K562 (cell line): ENCODE measurements around the gene CTSL. TPM values are rescaled to one million over a fixed set of nuclear protein-coding genes. Genes with fewer than 3 reads are reported as not detected.

Experiments used
- BDP1 ChIP-seq: IDR thresholded peaks from 3 replicates; pipeline ENCODE4 v1.6.1; 2011; ENCODE audit not compliant: insufficient read length, insufficient read depth
- CBX1 ChIP-seq: sonication (generic); IDR thresholded peaks from 2 replicates; pipeline ENCODE4 v1.6.1; 2016; ENCODE audit warnings: antibody characterized with exemption, low read depth, mild to moderate bottlenecking
- CHD4 ChIP-seq: fragments of 200-600 bp; sonication (generic); IDR thresholded peaks from 3 replicates; pipeline ENCODE4 v1.6.1; 2012; ENCODE audit warnings: low read depth, mild to moderate bottlenecking, mixed read lengths, low read length, inconsistent platforms; ENCODE audit not compliant: insufficient read depth, insufficient replicate concordance, poor library complexity, severe bottlenecking
- EP300 ChIP-seq: IDR thresholded peaks from 2 replicates; pipeline ENCODE4 v1.6.1; 2012; ENCODE audit warnings: low read length, improper control_type of control experiment
- HNRNPUL1 ChIP-seq: fragments of 200-400 bp; formaldehyde crosslinking; IDR thresholded peaks from 2 replicates; pipeline ENCODE4 v1.6.1; 2017; ENCODE audit warnings: low read length
- JUN ChIP-seq, 2 experiments: sonication (generic) in 1 of 2; formaldehyde crosslinking in 1 of 2; IDR thresholded peaks; 2 replicates each; pipeline versions ENCODE4 v1.6.1 to v1.8.0; 2012 to 2022; ENCODE audit warnings: borderline replicate concordance in 2 of 2, mild to moderate bottlenecking in 2 of 2, improper control_type of control experiment in 1 of 2, low read depth in 1 of 2, low read length in 1 of 2, missing genetic modification reagents in 1 of 2
- MAFG ChIP-seq: fragments of 450-650 bp; conservative IDR thresholded peaks from 2 replicates; pipeline ENCODE4 v1.6.1; 2016; ENCODE audit warnings: missing genetic modification characterization, missing compliant biosample characterization
- MEF2D ChIP-seq: conservative IDR thresholded peaks from 2 replicates; pipeline ENCODE4 v1.6.1; 2016; ENCODE audit warnings: low read depth, missing genetic modification characterization, missing compliant biosample characterization
- NR4A1 ChIP-seq, 2 experiments: fragments of 250-450 bp in 1 of 2; fragments of 450-650 bp in 1 of 2; sonication (Bioruptor Pico) in 1 of 2; IDR thresholded peaks; 2 replicates each; pipeline versions ENCODE4 v1.4.0 to v1.6.1; 2016 to 2020; ENCODE audit warnings: mild to moderate bottlenecking in 2 of 2, missing compliant biosample characterization in 1 of 2, missing genetic modification characterization in 1 of 2, moderate library complexity in 1 of 2
- PTRF ChIP-seq: fragments of 450-650 bp; IDR thresholded peaks from 2 replicates; pipeline ENCODE4 v1.6.1; 2016; ENCODE audit warnings: mild to moderate bottlenecking, missing genetic modification characterization, missing compliant biosample characterization
- SMC3 ChIP-seq: conservative IDR thresholded peaks from 2 replicates; pipeline ENCODE4 v1.6.1; 2011; ENCODE audit warnings: low read depth, low read length, improper control_type of control experiment; ENCODE audit not compliant: insufficient read depth
- TAF9B ChIP-seq: fragments of 450-650 bp; IDR thresholded peaks from 2 replicates; pipeline ENCODE4 v1.6.1; 2018; ENCODE audit warnings: mild to moderate bottlenecking; ENCODE audit not compliant: partially characterized antibody
- TCF7 ChIP-seq: sonication (generic); IDR thresholded peaks from 2 replicates; pipeline ENCODE4 v1.6.1; 2016; ENCODE audit warnings: antibody characterized with exemption, borderline replicate concordance
- TGIF2 ChIP-seq: sonication (generic); formaldehyde crosslinking; IDR thresholded peaks from 2 replicates; pipeline ENCODE4 v1.8.1; 2022; ENCODE audit warnings: mild to moderate bottlenecking, missing genetic modification reagents, moderate library complexity
- XRCC5 ChIP-seq: fragments of 200-400 bp; formaldehyde crosslinking; IDR thresholded peaks from 2 replicates; pipeline ENCODE4 v1.6.1; 2017; ENCODE audit warnings: low read depth, mild to moderate bottlenecking, low read length
- ZNF12 ChIP-seq: sonication (generic); formaldehyde crosslinking; IDR thresholded peaks from 2 replicates; pipeline ENCODE4 v1.4.0; 2020; ENCODE audit warnings: mild to moderate bottlenecking, missing genetic modification reagents
- polyA plus RNA-seq, 8 experiments: library from polyadenylated mRNA; depleted of rRNA in 4 of 8; stranded (reverse) in 5 of 8; unstranded in 3 of 8; fragments of >200 nt; fragmentation: Nextera tagmentation in 2 of 8; fragmentation: Illumina TruSeq in 1 of 8; extraction: Ambion mirVana in 2 of 8; extraction: Trizol in 1 of 8; gene quantifications; 2 replicates each; pipeline versions ENCODE4 v1.2.1 to v1.2.3, GENCODE V29; 2011 to 2014; ENCODE audit warnings: inconsistent platforms in 1 of 8, missing spikeins in 1 of 8
- total RNA-seq, 7 experiments: library from RNA; depleted of rRNA in 6 of 7; stranded (reverse); fragments of >200 nt in 6 of 7; fragmentation: Illumina TruSeq in 2 of 7; extraction: Trizol in 2 of 7; gene quantifications; 2 replicates each; pipeline versions ENCODE4 v1.2.1 to v1.2.3, GENCODE V29; 2011 to 2021; ENCODE audit warnings: low replicate concordance in 1 of 7
- TF ChIP-seq, protein P1 (sequence below), 3 experiments: IDR thresholded peaks in 2 of 3; conservative IDR thresholded peaks in 1 of 3; 2 replicates each; pipeline ENCODE4 v1.5.1; 2011 to 2012; ENCODE audit warnings: low read length in 3 of 3, mild to moderate bottlenecking in 3 of 3, control low read depth in 2 of 3, improper control_type of control experiment in 1 of 3, inconsistent platforms in 1 of 3, low read depth in 1 of 3, mixed read lengths in 1 of 3, moderate library complexity in 1 of 3; ENCODE audit not compliant: insufficient read depth in 2 of 3
- TF ChIP-seq, protein P2 (sequence below): IDR thresholded peaks from 2 replicates; pipeline ENCODE4 v1.6.1; 2016; ENCODE audit warnings: missing genetic modification characterization, missing compliant biosample characterization
- TF ChIP-seq, protein P3 (sequence below): sonication (generic); formaldehyde crosslinking; IDR thresholded peaks from 2 replicates; pipeline ENCODE4 v1.8.0; 2023; ENCODE audit warnings: mild to moderate bottlenecking, missing genetic modification reagents
- TF ChIP-seq, protein P4 (sequence below): IDR thresholded peaks from 3 replicates; pipeline ENCODE4 v1.6.1; 2011; ENCODE audit warnings: borderline replicate concordance, mild to moderate bottlenecking; ENCODE audit not compliant: insufficient read length, insufficient read depth
- TF ChIP-seq, protein P5 (sequence below): fragments of 450-650 bp; formaldehyde crosslinking; IDR thresholded peaks from 2 replicates; pipeline ENCODE4 v1.4.0; 2020; ENCODE audit warnings: mild to moderate bottlenecking, moderate library complexity

Gene CTSL
- total and polyA plus RNA-seq, 9 of the 15 experiments (the other 6 are each of a cell fraction or from before 2014, with no cell fraction given) = 55.9 to 165 (median 93.7) TPM

DNA sequence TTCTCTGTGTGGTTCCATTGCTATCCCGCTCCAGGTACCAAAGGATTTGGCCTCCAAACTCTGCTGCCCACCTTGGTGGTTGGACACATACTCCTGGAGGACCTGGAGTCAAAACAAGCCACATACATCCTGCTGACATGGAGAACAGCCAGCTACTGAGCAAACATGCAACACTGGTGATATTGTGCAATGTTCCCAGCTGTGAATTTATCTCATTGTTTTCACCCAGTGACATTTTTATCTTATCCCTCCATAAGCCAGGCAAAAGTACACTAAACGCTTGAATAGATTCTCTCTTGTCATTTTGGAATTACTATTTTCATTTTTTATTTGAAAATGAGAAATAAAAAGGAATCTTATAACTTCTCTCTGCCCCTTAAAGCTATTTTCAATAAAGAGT lies 11.1 kb upstream of the CTSL start (continued):
- TF ChIP-seq TCF7 = no peak
- no peak; the same call in 1 of the 2 replicates for TF ChIP-seq MAFG (tag)
- TF ChIP-seq TAF9B = peak; percentile 80
- TF ChIP-seq, protein P1, sequence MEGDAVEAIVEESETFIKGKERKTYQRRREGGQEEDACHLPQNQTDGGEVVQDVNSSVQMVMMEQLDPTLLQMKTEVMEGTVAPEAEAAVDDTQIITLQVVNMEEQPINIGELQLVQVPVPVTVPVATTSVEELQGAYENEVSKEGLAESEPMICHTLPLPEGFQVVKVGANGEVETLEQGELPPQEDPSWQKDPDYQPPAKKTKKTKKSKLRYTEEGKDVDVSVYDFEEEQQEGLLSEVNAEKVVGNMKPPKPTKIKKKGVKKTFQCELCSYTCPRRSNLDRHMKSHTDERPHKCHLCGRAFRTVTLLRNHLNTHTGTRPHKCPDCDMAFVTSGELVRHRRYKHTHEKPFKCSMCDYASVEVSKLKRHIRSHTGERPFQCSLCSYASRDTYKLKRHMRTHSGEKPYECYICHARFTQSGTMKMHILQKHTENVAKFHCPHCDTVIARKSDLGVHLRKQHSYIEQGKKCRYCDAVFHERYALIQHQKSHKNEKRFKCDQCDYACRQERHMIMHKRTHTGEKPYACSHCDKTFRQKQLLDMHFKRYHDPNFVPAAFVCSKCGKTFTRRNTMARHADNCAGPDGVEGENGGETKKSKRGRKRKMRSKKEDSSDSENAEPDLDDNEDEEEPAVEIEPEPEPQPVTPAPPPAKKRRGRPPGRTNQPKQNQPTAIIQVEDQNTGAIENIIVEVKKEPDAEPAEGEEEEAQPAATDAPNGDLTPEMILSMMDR (IDR thresholded peaks at IDR 0.05 in 2 of 3, conservative IDR thresholded peaks at IDR 0.05 in 1 of 3; ENCODE audit: insufficient read depth in 2 of 3, low read depth in 1 of 3, low read length in 3 of 3) = no peak
- TF ChIP-seq EP300 = peak; percentile 90
- no peak for TF ChIP-seq TGIF2
- TF ChIP-seq JUN (IDR thresholded peaks at IDR 0.05; ENCODE audit: borderline replicate concordance, low read depth, low read length) = no peak
- TF ChIP-seq JUN (CRISPR knock-in tag; IDR thresholded peaks at IDR 0.05; ENCODE audit: borderline replicate concordance) = no peak
- TF ChIP-seq MEF2D (tag) = no peak
- no peak for TF ChIP-seq SMC3
- TF ChIP-seq BDP1 = no peak
- TF ChIP-seq, protein P2, sequence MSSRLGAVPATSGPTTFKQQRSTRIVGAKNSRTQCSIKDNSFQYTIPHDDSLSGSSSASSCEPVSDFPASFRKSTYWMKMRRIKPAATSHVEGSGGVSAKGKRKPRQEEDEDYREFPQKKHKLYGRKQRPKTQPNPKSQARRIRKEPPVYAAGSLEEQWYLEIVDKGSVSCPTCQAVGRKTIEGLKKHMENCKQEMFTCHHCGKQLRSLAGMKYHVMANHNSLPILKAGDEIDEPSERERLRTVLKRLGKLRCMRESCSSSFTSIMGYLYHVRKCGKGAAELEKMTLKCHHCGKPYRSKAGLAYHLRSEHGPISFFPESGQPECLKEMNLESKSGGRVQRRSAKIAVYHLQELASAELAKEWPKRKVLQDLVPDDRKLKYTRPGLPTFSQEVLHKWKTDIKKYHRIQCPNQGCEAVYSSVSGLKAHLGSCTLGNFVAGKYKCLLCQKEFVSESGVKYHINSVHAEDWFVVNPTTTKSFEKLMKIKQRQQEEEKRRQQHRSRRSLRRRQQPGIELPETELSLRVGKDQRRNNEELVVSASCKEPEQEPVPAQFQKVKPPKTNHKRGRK = no peak
- TF ChIP-seq PTRF (tag) = no peak
- TF ChIP-seq, protein P3, sequence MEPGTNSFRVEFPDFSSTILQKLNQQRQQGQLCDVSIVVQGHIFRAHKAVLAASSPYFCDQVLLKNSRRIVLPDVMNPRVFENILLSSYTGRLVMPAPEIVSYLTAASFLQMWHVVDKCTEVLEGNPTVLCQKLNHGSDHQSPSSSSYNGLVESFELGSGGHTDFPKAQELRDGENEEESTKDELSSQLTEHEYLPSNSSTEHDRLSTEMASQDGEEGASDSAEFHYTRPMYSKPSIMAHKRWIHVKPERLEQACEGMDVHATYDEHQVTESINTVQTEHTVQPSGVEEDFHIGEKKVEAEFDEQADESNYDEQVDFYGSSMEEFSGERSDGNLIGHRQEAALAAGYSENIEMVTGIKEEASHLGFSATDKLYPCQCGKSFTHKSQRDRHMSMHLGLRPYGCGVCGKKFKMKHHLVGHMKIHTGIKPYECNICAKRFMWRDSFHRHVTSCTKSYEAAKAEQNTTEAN = no peak
- TF ChIP-seq ZNF12 (CRISPR knock-in tag) = no peak
- TF ChIP-seq CHD4 = no peak
- TF ChIP-seq XRCC5 = no peak
- no peak for TF ChIP-seq CBX1
- TF ChIP-seq, protein P4, sequence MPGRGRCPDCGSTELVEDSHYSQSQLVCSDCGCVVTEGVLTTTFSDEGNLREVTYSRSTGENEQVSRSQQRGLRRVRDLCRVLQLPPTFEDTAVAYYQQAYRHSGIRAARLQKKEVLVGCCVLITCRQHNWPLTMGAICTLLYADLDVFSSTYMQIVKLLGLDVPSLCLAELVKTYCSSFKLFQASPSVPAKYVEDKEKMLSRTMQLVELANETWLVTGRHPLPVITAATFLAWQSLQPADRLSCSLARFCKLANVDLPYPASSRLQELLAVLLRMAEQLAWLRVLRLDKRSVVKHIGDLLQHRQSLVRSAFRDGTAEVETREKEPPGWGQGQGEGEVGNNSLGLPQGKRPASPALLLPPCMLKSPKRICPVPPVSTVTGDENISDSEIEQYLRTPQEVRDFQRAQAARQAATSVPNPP = no peak
- TF ChIP-seq NR4A1 (CRISPR knock-in tag; IDR thresholded peaks at IDR 0.05) = no peak
- TF ChIP-seq NR4A1 (tag; IDR thresholded peaks at IDR 0.05) = peak; percentile 72
- TF ChIP-seq, protein P5, sequence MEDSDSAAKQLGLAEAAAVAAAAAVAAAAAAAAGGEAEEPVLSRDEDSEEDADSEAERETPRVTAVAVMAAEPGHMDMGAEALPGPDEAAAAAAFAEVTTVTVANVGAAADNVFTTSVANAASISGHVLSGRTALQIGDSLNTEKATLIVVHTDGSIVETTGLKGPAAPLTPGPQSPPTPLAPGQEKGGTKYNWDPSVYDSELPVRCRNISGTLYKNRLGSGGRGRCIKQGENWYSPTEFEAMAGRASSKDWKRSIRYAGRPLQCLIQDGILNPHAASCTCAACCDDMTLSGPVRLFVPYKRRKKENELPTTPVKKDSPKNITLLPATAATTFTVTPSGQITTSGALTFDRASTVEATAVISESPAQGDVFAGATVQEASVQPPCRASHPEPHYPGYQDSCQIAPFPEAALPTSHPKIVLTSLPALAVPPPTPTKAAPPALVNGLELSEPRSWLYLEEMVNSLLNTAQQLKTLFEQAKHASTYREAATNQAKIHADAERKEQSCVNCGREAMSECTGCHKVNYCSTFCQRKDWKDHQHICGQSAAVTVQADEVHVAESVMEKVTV = no peak
- no peak for TF ChIP-seq HNRNPUL1
